Measurements from ENCODE around the gene LSAMP. TPM values are rescaled to one million over a fixed set of nuclear protein-coding genes. Genes with fewer than 3 reads are reported as not detected.

LSAMP gene
- total and polyA plus RNA-seq, 2 donors (not counting 3 experiments of a cell fraction or from before 2014, with no cell fraction given): not detected

DNA sequence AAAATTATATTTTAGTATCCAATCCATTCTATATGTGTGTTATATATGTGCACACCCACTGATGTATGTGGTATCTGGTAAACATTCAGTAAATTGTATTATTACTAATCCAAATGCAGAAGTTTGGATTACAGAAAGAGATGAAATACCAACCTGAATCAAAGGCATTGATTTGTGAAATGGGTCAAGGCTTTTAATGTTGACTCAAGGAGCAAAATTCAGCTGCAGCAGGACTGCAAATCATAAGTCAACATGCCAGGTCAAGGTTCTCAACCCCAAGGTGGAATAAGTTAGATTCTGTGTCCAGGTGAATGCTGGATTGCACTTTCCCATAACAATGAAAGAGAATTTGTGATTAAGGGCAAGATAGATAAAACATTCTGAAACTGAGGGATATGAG lies 631.3 kb downstream of the LSAMP start:
- FAIRE-seq: no peak
- Histone ChIP-seq H3K9me3 (replicated peaks; ENCODE audit: control insufficient read depth, insufficient read depth, low read length) (no peaks in the 10 kb centered on the region), H3K4me2 (ENCODE audit: insufficient read depth, low read length) (no peak overlapping the region), H3K9ac (replicated peaks; ENCODE audit: extremely low read depth, insufficient read depth, low read length) (no peak overlapping the region), H3K27ac (ENCODE audit: insufficient read depth, low read depth, low read length) (no peak overlapping the region), H4K20me1 (replicated peaks; ENCODE audit: control insufficient read depth, extremely low read depth, insufficient read depth, low read length) (no peaks in the 10 kb centered on the region), H3K79me2 (ENCODE audit: control insufficient read depth, insufficient read depth, low read length) (no peaks in the 10 kb centered on the region), H3K4me3 (replicated peaks in 1 of 3; ENCODE audit: insufficient read depth in 1 of 3, low read depth in 1 of 3, low read length in 3 of 3) (no peak overlapping the region), H3K9me1 (replicated peaks; ENCODE audit: control insufficient read depth, extremely low read depth, insufficient read depth, low read length) (no peaks in the 10 kb centered on the region), H3K4me1 (ENCODE audit: control insufficient read depth, extremely low read depth, insufficient read depth, low read length) (no peaks in the 10 kb centered on the region), H3K36me3 (ENCODE audit: control insufficient read depth in 2 of 2, extremely low read depth in 1 of 2, insufficient read depth in 2 of 2, low read length in 2 of 2) (no peaks in the 10 kb centered on the region), H3K27me3 (ENCODE audit: control insufficient read depth in 2 of 2, insufficient read depth in 2 of 2, low read length in 2 of 2) (peaks cover 10 to 11% of the 10 kb centered on the region in 2 experiments), H2AFZ (ENCODE audit: low read depth, low read length) (no peak overlapping the region)
- no peak for DNase-seq (ENCODE audit: low read depth, low spot score)
- TF ChIP-seq JUN (IDR thresholded peaks at IDR 0.05; ENCODE audit: borderline replicate concordance, insufficient read depth, insufficient read length, low read depth): no peak
- TF ChIP-seq GATA2 (IDR thresholded peaks at IDR 0.05; ENCODE audit: insufficient read depth, insufficient read length, low read depth, low read length): no peak
- TF ChIP-seq, protein P1, sequence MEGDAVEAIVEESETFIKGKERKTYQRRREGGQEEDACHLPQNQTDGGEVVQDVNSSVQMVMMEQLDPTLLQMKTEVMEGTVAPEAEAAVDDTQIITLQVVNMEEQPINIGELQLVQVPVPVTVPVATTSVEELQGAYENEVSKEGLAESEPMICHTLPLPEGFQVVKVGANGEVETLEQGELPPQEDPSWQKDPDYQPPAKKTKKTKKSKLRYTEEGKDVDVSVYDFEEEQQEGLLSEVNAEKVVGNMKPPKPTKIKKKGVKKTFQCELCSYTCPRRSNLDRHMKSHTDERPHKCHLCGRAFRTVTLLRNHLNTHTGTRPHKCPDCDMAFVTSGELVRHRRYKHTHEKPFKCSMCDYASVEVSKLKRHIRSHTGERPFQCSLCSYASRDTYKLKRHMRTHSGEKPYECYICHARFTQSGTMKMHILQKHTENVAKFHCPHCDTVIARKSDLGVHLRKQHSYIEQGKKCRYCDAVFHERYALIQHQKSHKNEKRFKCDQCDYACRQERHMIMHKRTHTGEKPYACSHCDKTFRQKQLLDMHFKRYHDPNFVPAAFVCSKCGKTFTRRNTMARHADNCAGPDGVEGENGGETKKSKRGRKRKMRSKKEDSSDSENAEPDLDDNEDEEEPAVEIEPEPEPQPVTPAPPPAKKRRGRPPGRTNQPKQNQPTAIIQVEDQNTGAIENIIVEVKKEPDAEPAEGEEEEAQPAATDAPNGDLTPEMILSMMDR (IDR thresholded peaks at IDR 0.05; ENCODE audit: extremely low read depth in 1 of 2, insufficient read depth in 1 of 2, low read depth in 1 of 2, low read length in 2 of 2): no peak
- TF ChIP-seq FOS (IDR thresholded peaks at IDR 0.05; ENCODE audit: borderline replicate concordance, insufficient read depth, low read length): no peak
- TF ChIP-seq POLR2AphosphoS5 (IDR thresholded peaks at IDR 0.05; ENCODE audit: insufficient read depth, low read depth, low read length): no peak
- no peak for TF ChIP-seq MYC (IDR thresholded peaks at IDR 0.05; ENCODE audit: low read depth, low read length)
- TF ChIP-seq EZH2 (IDR thresholded peaks at IDR 0.05; ENCODE audit: borderline replicate concordance, low read depth, low read length, severe bottlenecking): no peak
- no peak for TF ChIP-seq POLR2A (IDR thresholded peaks at IDR 0.05; ENCODE audit: low read depth, low read length)
- TF ChIP-seq, protein P2, sequence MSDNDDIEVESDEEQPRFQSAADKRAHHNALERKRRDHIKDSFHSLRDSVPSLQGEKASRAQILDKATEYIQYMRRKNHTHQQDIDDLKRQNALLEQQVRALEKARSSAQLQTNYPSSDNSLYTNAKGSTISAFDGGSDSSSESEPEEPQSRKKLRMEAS (IDR thresholded peaks at IDR 0.05; ENCODE audit: insufficient read depth, insufficient read length): no peak
- intact Hi-C loops (cut with micrococcal nuclease) (loop anchor here (1.0 to 10.0 kb wide), 6 partner anchors 30 to 1449 kb away; partner anchors contain the start of gene ZBTB20), dilution Hi-C loops (cut with MboI; ENCODE audit: extremely low pct_ligation_motif_present, low sequenced_read_pairs) (no loop called here)
- no TSS peak for BruUV-seq (replicated peaks)
- POLR2A ChIA-PET: no interaction called here
- CTCF ChIA-PET: interaction anchor here (1.0 to 2.3 kb wide), 7 partner anchors 9 to 1430 kb away, joined by 3 to 9 read pairs (median 4); no protein-coding TSS in a partner anchor
